Endothelial cell of umbilical vein (primary cell): Measurements from ENCODE around the gene SFSWAP. TPM values are rescaled to one million over a fixed set of nuclear protein-coding genes. Genes with fewer than 3 reads are reported as not detected.
"Not testable (repeated sequence)": the region's sequence is repeated elsewhere in the genome, so short reads cannot be mapped to it uniquely, and the experiment has no call there.

ENCODE experiments used
- BruUV-seq: library from RNA; stranded (reverse); fragments of 400-500 nt; replicated peaks from 2 replicates; lab custom pipeline; 2021; lab: Mats Ljungman, UMichigan
- CTCF ChIA-PET: fragments of 300-600, 350-600 bp; sonication (Branson Sonifier 250); formaldehyde crosslinking; loops from one replicate; lab custom pipeline; 2021; ENCODE audit warnings: antibody characterized with exemption, inconsistent platforms; lab: Charles Lee
- POLR2A ChIA-PET: fragments of 300-600, 350-600 bp; sonication (Branson Sonifier 250); formaldehyde crosslinking; loops from one replicate; lab custom pipeline; 2021; ENCODE audit warnings: antibody characterized with exemption, inconsistent platforms; lab: Charles Lee
- DNase-seq: peaks from one replicate; pipeline ENCODE4 v3.0.0-alpha.2; 2011; ENCODE audit warnings: low read depth, low spot score
- FAIRE-seq: peaks from 2 replicates; lab custom pipeline; 2011; peaks lifted over from hg19 to GRCh38; lab: Jason Lieb, UNC
- H2AFZ ChIP-seq: 2 replicates; pipeline ENCODE4 v1.6.0; 2012; ENCODE audit warnings: low read depth, low read length, control low read depth, inconsistent platforms
- H3K27ac ChIP-seq: 2 replicates; pipeline ENCODE4 v1.5.1; 2011; ENCODE audit warnings: low read depth, mild to moderate bottlenecking, control low read depth, low read length, moderate library complexity; ENCODE audit not compliant: insufficient read depth
- H3K27me3 ChIP-seq, 2 experiments: 2 replicates each; pipeline versions ENCODE4 v1.6.0 to v1.6.1; 2011; ENCODE audit warnings: low read length in 2 of 2, mixed read lengths in 1 of 2; ENCODE audit not compliant: control insufficient read depth in 2 of 2, insufficient read depth in 2 of 2
- H3K36me3 ChIP-seq, 2 experiments: 2 replicates in 1 of 2; 3 replicates in 1 of 2; pipeline ENCODE4 v1.5.1; 2011; ENCODE audit warnings: low read length in 2 of 2, mild to moderate bottlenecking in 1 of 2, moderate library complexity in 1 of 2; ENCODE audit not compliant: control insufficient read depth in 2 of 2, insufficient read depth in 2 of 2; ENCODE audit errors: extremely low read depth in 1 of 2
- H3K4me1 ChIP-seq: 3 replicates; pipeline ENCODE4 v1.5.1; 2011; ENCODE audit warnings: mild to moderate bottlenecking, low read length; ENCODE audit not compliant: control insufficient read depth, insufficient read depth; ENCODE audit errors: extremely low read depth
- H3K4me2 ChIP-seq: 2 replicates; pipeline ENCODE4 v1.6.1; 2011; ENCODE audit warnings: low read length, control low read depth, mixed read lengths; ENCODE audit not compliant: insufficient read depth
- H3K4me3 ChIP-seq, 3 experiments: fragments of 200-600 bp in 1 of 3; sonication (generic), shearing (Covaris generic) in 1 of 3; replicated peaks in 1 of 3; 2 replicates each; pipeline ENCODE4 v1.5.1; 2011 to 2016; ENCODE audit warnings: control low read depth in 3 of 3, low read length in 3 of 3, mild to moderate bottlenecking in 2 of 3, inconsistent platforms in 1 of 3, low read depth in 1 of 3, moderate library complexity in 1 of 3; ENCODE audit not compliant: insufficient read depth in 1 of 3
- H3K79me2 ChIP-seq: 2 replicates; pipeline ENCODE4 v1.6.0; 2012; ENCODE audit warnings: low read length, inconsistent platforms; ENCODE audit not compliant: control insufficient read depth, insufficient read depth
- H3K9ac ChIP-seq: replicated peaks from 2 replicates; pipeline ENCODE3; 2011; ENCODE audit warnings: low read length, control low read depth; ENCODE audit not compliant: insufficient read depth; ENCODE audit errors: extremely low read depth
- H3K9me1 ChIP-seq: replicated peaks from 3 replicates; pipeline ENCODE4 v1.6.0; 2011; ENCODE audit warnings: mild to moderate bottlenecking, low read length; ENCODE audit not compliant: control insufficient read depth, insufficient read depth; ENCODE audit errors: extremely low read depth
- H3K9me3 ChIP-seq: replicated peaks from 2 replicates; pipeline ENCODE4 v1.5.1; 2012; ENCODE audit warnings: low read length, inconsistent platforms; ENCODE audit not compliant: control insufficient read depth, insufficient read depth
- H4K20me1 ChIP-seq: replicated peaks from 2 replicates; pipeline ENCODE3; 2011; ENCODE audit warnings: mild to moderate bottlenecking, low read length; ENCODE audit not compliant: control insufficient read depth, insufficient read depth; ENCODE audit errors: extremely low read depth
- dilution Hi-C: fragments of 300-500 bp; cut with MboI; formaldehyde crosslinking; loops from one replicate; pipeline ENCODE4 v1.15.0; 2019; ENCODE audit warnings: low sequenced_read_pairs; ENCODE audit not compliant: extremely low pct_ligation_motif_present
- intact Hi-C: fragments of 100-400 bp; cut with micrococcal nuclease; formaldehyde crosslinking; loops from one replicate; pipeline ENCODE4 v1.10.0; 2022
- polyA plus RNA-seq, 4 experiments: library from polyadenylated mRNA; depleted of rRNA in 3 of 4; stranded (reverse) in 3 of 4; unstranded in 1 of 4; fragments of >200 nt; gene quantifications; 2 replicates each; pipeline versions ENCODE4 v1.2.1 to v1.2.3, GENCODE V29; 2011 to 2012; ENCODE audit warnings: missing spikeins in 1 of 4
- total RNA-seq: library from RNA; stranded (reverse); gene quantifications from 2 replicates; pipeline ENCODE4 v1.2.3, GENCODE V29; 2021

SFSWAP gene
- total and polyA plus RNA-seq, 2 donors (not counting 3 experiments of a cell fraction or from before 2014, with no cell fraction given) = 38.1 to 53.3 TPM

DNA sequence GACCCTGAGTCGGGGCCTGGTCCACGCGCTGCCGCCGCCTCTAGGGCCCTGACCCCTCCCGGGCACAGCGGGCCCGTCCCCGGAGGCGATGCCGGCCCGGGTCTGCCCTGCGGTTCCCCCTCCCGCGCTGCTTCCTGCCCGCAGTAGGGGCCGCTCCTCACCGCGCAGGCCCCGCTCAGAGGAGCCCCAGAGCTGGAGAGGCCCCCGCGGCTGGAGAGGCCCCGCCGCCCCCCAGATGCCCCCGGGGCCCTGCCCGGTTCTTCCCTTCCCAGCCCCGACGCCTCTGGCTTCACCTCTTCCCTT is 49.0 kb upstream of the SFSWAP start:
- CTCF ChIA-PET, H3K4me3 ChIP-seq, POLR2A ChIA-PET, H3K27ac ChIP-seq, H3K36me3 ChIP-seq, FAIRE-seq, H3K9ac ChIP-seq, H3K4me1 ChIP-seq, H3K9me1 ChIP-seq, H3K27me3 ChIP-seq, H3K79me2 ChIP-seq, H3K4me2 ChIP-seq, H4K20me1 ChIP-seq, dilution Hi-C loops, H2AFZ ChIP-seq, BruUV-seq, H3K9me3 ChIP-seq, DNase-seq: not testable (repeated sequence)
- intact Hi-C loops = loop anchor here (10.0 kb wide), 1 partner anchor 367 kb away; no protein-coding TSS in a partner anchor

DNA sequence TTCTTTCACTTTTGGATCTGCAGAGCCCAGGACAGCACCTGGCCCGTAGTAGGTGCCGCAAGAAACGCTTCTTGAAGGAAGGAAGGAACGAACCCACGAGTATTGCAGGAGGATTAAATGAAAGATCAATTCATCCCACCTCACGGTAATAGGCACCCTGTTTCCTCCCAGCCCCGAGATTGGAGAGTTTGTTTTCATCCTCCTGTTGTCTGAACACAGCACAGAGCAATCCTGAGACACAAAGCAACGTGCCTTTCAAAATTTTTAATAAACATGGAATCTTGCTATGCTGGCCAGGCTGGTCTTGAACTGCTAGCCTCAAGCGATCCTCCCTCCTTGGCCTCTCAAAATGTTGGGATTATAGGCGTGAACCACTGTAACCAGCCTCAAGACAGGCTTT is 48.5 kb upstream of the SFSWAP start:
- intact Hi-C loops = loop anchor here (10.0 kb wide), 1 partner anchor 368 kb away; no protein-coding TSS in a partner anchor
- POLR2A ChIA-PET, H4K20me1 ChIP-seq, H3K36me3 ChIP-seq, H3K27ac ChIP-seq, H3K4me3 ChIP-seq, FAIRE-seq, H3K9me1 ChIP-seq, H3K9me3 ChIP-seq, H3K4me1 ChIP-seq, DNase-seq, CTCF ChIA-PET, BruUV-seq, H3K27me3 ChIP-seq, H3K4me2 ChIP-seq, H2AFZ ChIP-seq, H3K9ac ChIP-seq, H3K79me2 ChIP-seq, dilution Hi-C loops: not testable (repeated sequence)

DNA sequence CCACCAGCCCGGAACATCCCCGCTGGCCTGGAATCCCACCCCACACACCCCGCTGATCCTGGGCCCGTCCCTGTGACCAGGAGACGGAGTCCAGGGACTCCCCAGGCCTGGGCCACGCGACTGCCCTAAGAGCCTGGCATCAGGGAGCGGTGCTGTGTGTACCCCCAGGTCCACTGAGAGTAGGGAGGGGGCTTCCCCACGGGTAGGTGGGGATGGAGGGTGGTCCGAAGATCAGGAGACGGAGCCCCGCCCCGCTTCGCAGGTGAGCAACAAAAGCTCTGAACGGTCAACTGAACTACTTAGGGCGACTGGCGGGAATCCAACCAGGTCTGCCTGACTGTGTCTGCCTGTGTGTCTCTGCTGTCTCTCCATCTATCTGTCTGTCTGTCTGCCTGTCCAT is 45.2 kb upstream of the SFSWAP start:
- FAIRE-seq, POLR2A ChIA-PET, H3K9ac ChIP-seq, H3K9me1 ChIP-seq, BruUV-seq, H2AFZ ChIP-seq, H3K27me3 ChIP-seq, H3K9me3 ChIP-seq, H3K79me2 ChIP-seq, H3K4me2 ChIP-seq, DNase-seq, CTCF ChIA-PET, H3K27ac ChIP-seq, H3K4me3 ChIP-seq, H4K20me1 ChIP-seq, H3K4me1 ChIP-seq, H3K36me3 ChIP-seq, dilution Hi-C loops: not testable (repeated sequence)
- intact Hi-C loops = loop anchor here (10.0 kb wide), 1 partner anchor 371 kb away; no protein-coding TSS in a partner anchor

DNA sequence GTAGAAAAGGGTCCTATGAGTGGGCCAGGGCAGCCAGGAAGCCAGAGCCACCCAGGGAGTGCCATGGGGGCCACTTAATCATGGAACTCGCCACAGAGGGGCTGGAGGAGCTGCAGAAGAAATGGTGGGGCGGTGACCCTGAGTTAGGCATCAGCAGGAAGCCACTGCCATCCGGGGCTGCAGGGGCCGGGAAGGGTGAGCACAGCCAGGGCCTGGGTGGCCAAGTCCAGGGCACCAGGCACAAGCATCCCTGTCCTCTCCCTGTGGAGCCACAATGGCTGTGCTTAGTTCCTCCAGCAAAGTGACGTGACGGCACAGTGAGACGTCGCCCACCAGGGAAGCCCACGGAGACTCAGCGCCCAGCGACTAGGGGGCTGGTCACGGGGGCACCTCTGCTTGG is 44.4 kb upstream of the SFSWAP start:
- H3K4me3 ChIP-seq, dilution Hi-C loops, H3K4me1 ChIP-seq, H3K36me3 ChIP-seq, FAIRE-seq, BruUV-seq, H3K9me3 ChIP-seq, H3K4me2 ChIP-seq, DNase-seq, H3K27me3 ChIP-seq, H2AFZ ChIP-seq, POLR2A ChIA-PET, CTCF ChIA-PET, H3K79me2 ChIP-seq, H4K20me1 ChIP-seq, H3K9ac ChIP-seq, H3K9me1 ChIP-seq, H3K27ac ChIP-seq: not testable (repeated sequence)
- intact Hi-C loops = loop anchor here (10.0 kb wide), 1 partner anchor 372 kb away; no protein-coding TSS in a partner anchor
